Activated CD4-positive, alpha-beta T cell treated with anti-CD3 and anti-CD28 coated beads, Interleukin-2, amount 50 U/mL, for 24 hours (primary cell): ENCODE measurements around the gene UBD.

ENCODE experiments used
- DNase-seq, 2 donors: peaks; one replicate each; pipeline ENCODE4 v3.0.0-alpha.2; 2020; ENCODE audit warnings: low read depth in 1 of 2, low spot score in 1 of 2

Gene UBD

GRCh38 chr6:29561606-29562181 is 2.2 kb upstream of the UBD start:
- DNase-seq: no peak

GRCh38 chr6:29561091-29561490 is 1.6 kb upstream of the UBD start:
- DNase-seq: no peak

- DNase-seq: no peak
Measured at GRCh38 chr6:29558439-29559079, 973 bp downstream of the UBD start.

GRCh38 chr6:29557320-29557719 is 2.2 kb downstream of the UBD start:
- DNase-seq: no peak

GRCh38 chr6:29554764-29555163 is 4.8 kb downstream of the UBD start:
- no peak for DNase-seq

- no peak for DNase-seq
Measured at GRCh38 chr6:29553268-29554057, 6.1 kb downstream of the UBD start.

GRCh38 chr6:29552512-29553051 is 7.0 kb downstream of the UBD start:
- DNase-seq: peak in 1 of 2 donors; percentile 27

- no peak for DNase-seq
Measured at GRCh38 chr6:29547573-29547972, 12.0 kb downstream of the UBD start.

GRCh38 chr6:29537714-29538403 is 21.7 kb downstream of the UBD start:
- DNase-seq: no peak

- no peak for DNase-seq
Measured at GRCh38 chr6:29532320-29532951, 27.1 kb downstream of the UBD start.

- no peak for DNase-seq
Measured at GRCh38 chr6:29531668-29532067, 27.9 kb downstream of the UBD start.

GRCh38 chr6:29530671-29531310 is 28.7 kb downstream of the UBD start:
- no peak for DNase-seq

- DNase-seq: no peak
Measured at GRCh38 chr6:29529956-29530355, 29.6 kb downstream of the UBD start.

- DNase-seq: no peak
Measured at GRCh38 chr6:29528988-29529560, 30.5 kb downstream of the UBD start.

- DNase-seq: no peak
Measured at GRCh38 chr6:29528300-29528931, 31.1 kb downstream of the UBD start.

- no peak for DNase-seq
Measured at GRCh38 chr6:29527564-29527963, 32.0 kb downstream of the UBD start.

GRCh38 chr6:29527126-29527525 is 32.4 kb downstream of the UBD start:
- DNase-seq: no peak

- DNase-seq: no peak
Measured at GRCh38 chr6:29525311-29525639, 34.3 kb downstream of the UBD start.

- DNase-seq: no peak
Measured at GRCh38 chr6:29524444-29525310, 34.9 kb downstream of the UBD start.
